Activated T-cell treated with anti-CD3 and anti-CD28 coated beads for 24 hours (primary cell): ENCODE data around the gene CCDC70.
"Not testable (repeated sequence)": the region's sequence is repeated elsewhere in the genome, so short reads cannot be mapped to it uniquely, and the experiment has no call there.

Source experiments
- DNase-seq: peaks from one replicate; pipeline ENCODE4 v3.0.0-alpha.2; 2020; ENCODE audit warnings: low read depth

Gene CCDC70

GRCh38 chr13:51861723-51862300 lies at the start of gene CCDC70:
CCDC70 (plus strand) TSS chr13:51861969; CDS start chr13:51865412, 3,443 bp downstream.
- DNase-seq = peak; percentile 18

DNA sequence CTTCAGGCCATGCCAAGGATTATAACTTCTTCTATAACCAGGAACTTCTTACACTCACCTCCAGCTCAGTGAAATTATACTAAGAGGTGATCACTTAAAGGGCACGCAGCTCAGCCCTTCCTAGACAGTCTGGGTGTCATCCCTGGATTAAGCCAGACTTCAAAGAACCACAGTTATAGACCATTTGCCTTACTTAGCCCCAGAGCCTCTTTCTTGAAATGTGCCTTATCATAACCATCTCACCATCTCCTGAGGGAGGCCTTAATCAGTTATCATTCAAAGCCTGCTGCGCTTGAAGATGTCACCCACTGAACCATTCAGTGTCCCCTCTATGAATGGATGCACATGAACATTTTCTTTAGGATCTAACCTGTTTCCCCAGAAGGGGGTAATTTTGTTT lies 47.7 kb upstream of the CCDC70 start:
- no peak for DNase-seq

- peak; percentile 60 for DNase-seq
Observed at GRCh38 chr13:51814825-51815650, 46.7 kb upstream of the CCDC70 start.

- no peak for DNase-seq
Observed at GRCh38 chr13:51815848-51816247, 45.9 kb upstream of the CCDC70 start.

GRCh38 chr13:51816604-51817249 lies 45.0 kb upstream of the CCDC70 start:
- DNase-seq = no peak

- DNase-seq = no peak
Observed at GRCh38 chr13:51817717-51818116, 44.1 kb upstream of the CCDC70 start.

DNA sequence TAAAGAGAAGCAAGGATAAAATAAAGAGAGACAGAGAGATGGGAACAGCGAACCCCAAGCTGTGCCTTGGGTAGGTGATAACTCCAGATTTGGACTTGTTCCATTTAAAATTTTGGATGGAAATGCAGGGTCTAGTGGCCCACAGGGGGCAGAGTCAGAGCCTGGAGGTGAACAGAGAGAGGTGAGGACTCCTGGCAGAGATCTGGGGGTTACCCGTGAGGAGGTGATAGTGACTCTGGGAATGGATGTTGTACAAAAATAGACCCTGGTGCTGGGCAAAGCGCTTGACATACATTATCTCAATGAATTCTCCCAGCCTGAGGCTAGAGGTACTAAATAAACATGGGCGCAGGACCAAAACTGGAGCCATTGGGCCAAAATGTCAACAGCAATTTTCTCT lies 43.5 kb upstream of the CCDC70 start:
- DNase-seq = no peak

GRCh38 chr13:51818781-51819511 lies 42.8 kb upstream of the CCDC70 start:
- DNase-seq = peak; percentile 46

GRCh38 chr13:51819544-51819943 lies 42.2 kb upstream of the CCDC70 start:
- DNase-seq = no peak

DNA sequence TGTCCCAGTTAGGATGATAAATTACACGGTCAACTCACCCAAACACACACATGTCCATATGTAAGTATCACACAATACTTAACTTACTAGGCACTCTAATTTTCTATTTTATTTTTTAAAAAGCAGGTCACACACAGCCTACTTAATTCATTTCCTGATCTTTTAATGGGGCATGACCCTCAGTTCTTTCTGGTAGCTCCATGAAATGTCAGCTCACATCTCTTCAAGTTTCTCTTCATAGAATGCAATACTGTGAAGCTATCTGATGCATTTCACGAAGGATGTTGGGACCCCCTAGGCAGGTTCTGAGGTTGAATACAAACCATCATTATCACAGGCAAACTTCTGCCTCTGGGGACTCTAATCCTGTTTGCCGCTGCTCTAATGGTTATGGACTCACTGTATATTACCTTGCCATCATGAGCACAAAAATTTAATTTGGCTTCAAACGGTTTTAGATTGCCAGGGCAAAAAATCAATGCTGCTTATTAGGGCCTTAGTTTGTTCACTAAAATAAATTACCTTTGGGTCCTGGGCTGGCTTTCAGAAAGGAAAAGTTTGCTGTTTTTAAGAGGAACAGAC lies 41.7 kb upstream of the CCDC70 start:
- DNase-seq = no peak

DNA sequence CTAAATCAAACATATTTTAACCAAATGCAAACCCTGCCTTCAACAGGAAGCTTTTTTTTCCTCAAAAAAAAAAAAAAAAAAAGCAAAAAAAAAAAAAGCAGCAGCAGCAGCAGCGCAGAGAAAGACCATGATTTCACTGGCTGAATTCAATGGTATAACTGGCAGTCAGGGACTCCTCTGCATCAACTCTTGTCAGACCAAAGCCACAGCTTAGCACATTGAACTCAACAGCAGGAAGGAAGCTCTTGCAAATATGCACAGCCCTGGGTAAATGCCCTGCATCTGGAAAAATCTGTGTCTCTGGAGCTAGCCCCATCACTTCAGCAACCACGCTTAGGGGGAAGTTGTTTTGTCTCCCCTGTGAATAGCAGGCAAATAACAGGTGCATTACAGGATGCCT lies 40.2 kb upstream of the CCDC70 start:
- DNase-seq = no peak

- no peak for DNase-seq
Observed at GRCh38 chr13:51822106-51822815, 39.5 kb upstream of the CCDC70 start.

- DNase-seq = no peak
Observed at GRCh38 chr13:51823359-51823758, 38.4 kb upstream of the CCDC70 start.

DNA sequence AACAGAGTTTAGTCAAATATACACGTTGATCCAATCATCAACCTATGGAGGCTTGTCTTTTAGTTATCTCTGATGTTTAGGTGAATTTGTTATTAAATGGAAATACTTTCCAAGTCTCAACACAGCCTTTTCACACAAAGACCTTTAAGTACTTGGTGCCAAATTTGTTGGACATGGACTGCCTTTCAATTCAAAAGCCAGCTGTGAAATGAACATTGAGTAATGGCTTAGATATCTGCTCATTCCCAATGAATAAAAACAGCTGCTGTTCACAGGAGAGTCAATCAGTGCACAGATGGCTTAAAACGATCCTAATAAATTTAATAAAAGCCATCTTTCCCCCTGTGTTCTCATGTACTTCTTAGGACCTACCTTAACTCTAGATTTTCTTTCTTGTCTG lies 37.9 kb upstream of the CCDC70 start:
- no peak for DNase-seq

- DNase-seq = not testable (repeated sequence)
Observed at GRCh38 chr13:51824712-51825111, 37.1 kb upstream of the CCDC70 start.

DNA sequence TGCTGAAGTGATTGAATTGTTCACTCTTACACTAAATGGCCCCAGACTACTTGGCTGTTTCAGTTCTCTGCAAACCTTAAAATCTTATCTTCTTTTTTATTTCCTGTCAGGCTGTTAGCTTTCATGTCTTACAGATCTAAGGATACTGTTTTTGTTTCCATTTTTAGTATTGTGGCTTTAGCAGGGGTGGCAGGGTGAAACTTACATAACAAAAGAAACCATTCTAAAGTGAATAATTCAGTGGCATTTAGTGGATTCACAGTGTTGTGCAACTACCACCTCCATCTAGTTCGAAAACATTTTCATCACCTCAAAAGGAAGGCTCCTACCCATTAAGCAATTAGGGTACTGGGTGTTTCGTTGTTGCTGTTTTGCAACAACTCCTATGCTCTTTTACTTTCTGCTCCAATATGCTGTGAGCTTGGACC lies 36.6 kb upstream of the CCDC70 start:
- DNase-seq = no peak

- no peak for DNase-seq
Observed at GRCh38 chr13:51825681-51826254, 36.0 kb upstream of the CCDC70 start.

DNA sequence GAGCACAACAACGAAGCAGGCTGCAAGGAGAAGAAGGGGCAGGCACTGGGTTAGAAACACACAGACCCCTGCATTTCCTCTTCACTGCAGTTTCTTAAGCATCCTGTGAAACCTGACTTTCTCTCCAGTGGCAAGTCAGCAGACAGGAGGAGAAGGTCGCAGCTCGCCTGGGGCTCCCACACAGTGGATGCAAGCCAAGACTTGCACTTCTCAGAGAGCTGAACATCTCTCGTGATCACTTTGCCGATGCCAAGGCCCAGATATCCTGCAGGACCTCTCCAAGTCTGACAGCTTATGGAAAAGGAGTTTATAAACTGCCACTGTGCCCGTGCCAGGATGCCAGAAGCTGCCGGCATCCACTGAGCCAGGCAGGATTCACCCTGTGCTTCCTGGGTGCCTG lies 35.2 kb upstream of the CCDC70 start:
- DNase-seq = no peak

DNA sequence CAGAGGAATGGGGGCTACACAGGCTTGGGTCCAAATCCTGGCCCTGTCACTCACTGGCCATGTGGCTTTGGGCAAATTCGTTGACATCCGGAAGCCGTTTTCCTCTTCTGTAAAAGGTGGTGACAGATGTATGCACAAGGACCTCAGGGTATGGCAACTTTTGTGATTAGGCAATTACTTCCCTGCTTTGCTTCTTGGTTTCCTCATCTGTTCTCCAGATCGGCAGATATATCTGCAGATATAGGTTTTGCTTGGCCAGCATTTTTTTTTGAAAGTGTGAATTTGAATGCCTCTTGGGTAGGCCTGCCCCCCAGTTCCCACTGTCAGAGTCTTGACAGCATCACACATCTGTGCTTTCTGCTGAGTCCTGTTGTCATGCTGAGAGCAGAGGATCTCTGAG lies 34.5 kb upstream of the CCDC70 start:
- no peak for DNase-seq

DNA sequence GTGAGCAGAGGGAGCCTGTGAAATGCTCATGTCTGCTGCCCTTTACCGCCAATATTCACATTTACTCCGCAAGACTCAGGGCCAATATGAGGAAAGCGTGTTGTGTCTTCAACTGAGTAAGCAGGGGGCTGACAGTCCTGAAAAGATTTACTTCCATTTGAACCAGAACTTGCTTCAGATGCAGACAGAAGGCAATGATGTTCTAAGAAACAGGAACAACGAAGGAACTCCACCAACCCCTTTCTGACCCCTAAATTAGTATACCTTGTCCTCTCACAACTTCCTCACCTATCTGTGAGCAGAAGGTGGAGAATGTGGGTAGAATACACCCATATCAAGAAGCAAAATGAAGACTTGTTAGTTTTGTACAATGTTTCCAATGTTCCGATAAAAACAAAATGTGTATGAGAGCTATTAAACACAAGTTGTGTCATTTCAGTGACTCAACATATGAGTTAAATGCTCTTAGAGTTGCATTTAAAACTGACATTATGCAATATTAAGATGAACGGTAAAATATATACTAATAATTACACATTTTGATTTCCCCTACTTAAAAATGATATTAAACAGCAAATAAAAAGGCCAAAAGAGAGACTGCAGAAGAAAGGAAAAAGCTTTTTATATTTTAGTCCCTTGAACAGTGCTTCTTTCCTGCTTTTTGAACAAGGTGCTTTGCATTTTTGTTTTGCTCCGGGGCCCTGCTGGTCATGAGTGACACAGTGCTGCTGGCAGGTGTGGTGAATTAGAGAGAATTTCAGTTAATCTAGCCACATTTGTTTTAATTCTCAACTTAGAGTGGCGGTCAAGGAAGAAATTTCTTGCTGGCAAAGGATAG lies 32.8 kb upstream of the CCDC70 start:
- no peak for DNase-seq
